D721Med (cell line): ENCODE measurements around the gene MRPL51.

Experiments
- DNase-seq: peaks from one replicate; pipeline ENCODE4 v3.0.0; 2011; ENCODE audit warnings: low spot score; ENCODE audit not compliant: insufficient read length
- FAIRE-seq: peaks from 2 replicates; lab custom pipeline; 2011; peaks lifted over from hg19 to GRCh38; lab: Jason Lieb, UNC
- TF ChIP-seq, protein P1 (sequence below): IDR thresholded peaks from 2 replicates; pipeline ENCODE4 v1.5.1; 2012; ENCODE audit warnings: mild to moderate bottlenecking, control low read depth; ENCODE audit not compliant: insufficient read depth; ENCODE audit errors: missing control alignments

Gene MRPL51

DNA sequence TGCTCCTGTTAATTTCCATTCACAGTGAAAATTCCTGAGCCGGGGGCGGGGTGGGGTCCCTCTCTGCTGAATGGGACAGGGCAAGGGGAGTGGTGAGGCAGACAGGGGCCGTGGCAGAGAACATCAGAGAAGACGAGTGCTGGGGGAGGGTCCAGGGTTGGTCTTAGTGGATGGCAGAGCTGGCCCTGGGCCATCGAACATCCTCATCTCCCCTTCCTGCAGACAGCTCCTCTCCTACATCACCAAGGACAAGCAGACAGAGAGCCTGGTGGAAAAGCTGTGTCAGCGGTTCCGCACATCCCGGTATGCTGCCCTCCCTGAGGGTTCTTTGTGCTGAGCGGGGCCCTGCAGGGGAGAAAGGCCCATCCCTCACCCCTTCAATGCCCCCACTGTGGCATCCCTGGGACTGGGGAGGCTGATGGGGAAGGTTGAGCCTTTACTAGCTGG is 36.3 kb upstream of the MRPL51 start:
- no peak for DNase-seq
- FAIRE-seq: no peak
- TF ChIP-seq, protein P1, sequence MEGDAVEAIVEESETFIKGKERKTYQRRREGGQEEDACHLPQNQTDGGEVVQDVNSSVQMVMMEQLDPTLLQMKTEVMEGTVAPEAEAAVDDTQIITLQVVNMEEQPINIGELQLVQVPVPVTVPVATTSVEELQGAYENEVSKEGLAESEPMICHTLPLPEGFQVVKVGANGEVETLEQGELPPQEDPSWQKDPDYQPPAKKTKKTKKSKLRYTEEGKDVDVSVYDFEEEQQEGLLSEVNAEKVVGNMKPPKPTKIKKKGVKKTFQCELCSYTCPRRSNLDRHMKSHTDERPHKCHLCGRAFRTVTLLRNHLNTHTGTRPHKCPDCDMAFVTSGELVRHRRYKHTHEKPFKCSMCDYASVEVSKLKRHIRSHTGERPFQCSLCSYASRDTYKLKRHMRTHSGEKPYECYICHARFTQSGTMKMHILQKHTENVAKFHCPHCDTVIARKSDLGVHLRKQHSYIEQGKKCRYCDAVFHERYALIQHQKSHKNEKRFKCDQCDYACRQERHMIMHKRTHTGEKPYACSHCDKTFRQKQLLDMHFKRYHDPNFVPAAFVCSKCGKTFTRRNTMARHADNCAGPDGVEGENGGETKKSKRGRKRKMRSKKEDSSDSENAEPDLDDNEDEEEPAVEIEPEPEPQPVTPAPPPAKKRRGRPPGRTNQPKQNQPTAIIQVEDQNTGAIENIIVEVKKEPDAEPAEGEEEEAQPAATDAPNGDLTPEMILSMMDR: no peak

DNA sequence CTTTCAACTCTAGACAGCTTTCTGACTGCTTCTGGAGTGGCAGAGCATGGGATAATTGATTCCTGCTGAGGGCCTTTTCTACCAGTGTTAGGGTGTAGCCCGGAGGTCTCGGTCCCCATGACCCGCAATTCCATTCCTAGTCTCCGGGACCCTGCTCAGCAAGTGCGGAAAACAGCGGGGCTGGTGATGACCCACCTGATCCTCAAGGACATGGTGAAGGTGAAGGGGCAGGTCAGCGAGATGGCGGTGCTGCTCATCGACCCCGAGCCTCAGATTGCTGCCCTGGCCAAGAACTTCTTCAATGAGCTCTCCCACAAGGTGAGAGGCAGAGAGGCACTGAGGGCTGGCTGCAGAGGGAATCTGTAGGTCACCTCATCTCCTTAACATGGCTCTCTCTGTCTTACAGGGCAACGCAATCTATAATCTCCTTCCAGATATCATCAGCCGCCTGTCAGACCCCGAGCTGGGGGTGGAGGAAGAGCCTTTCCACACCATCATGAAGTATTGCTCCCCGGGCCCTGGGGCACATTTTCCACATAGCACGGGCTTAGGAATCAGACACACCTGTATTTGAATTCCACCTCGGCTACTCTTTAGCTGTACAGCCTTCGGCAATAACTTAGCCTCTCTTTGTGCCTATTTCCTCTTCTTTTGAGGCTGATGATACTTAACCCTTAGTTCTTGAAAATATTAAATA is 35.6 kb upstream of the MRPL51 start:
- TF ChIP-seq, protein P1: no peak
- no peak for FAIRE-seq
- no peak for DNase-seq

- TF ChIP-seq, protein P1: no peak
- FAIRE-seq: no peak
- no peak for DNase-seq
Observed at GRCh38 chr12:6527711-6528110, 34.6 kb upstream of the MRPL51 start.

DNA sequence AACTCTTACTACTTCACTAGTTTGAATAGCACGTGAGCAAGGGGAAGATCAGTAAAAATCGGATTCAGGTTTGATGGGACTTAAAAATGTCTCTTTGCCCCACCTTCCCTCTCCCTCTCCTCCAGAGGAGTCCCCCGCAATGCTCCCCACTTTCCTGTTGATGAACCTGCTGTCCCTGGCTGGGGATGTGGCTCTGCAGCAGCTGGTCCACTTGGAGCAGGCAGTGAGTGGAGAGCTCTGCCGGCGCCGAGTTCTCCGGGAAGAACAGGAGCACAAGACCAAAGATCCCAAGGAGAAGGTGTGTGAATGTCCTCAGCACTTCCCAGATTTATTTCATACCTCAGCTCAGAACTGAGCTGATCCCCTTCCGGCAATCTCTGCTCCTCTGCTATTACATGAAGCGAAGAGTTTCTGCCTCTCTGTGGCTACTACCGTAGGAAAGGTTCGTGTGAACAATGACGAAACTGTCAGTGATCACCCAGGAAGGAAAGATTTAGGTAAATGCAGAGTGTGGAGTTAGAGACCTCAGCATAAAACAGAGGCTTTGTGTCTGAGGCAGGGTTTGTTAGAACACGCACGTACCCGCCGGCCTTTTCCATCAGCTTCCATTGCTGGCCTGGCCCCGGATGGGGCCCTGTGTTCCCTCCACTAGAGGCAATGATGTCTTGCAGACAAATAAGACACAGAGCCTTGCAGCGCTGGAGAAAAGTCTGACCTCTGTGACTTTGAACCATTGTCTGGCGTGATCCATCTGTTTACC is 33.9 kb upstream of the MRPL51 start:
- no peak for FAIRE-seq
- no peak for DNase-seq
- TF ChIP-seq, protein P1: no peak

- no peak for DNase-seq
- FAIRE-seq: no peak
- TF ChIP-seq, protein P1: no peak
Observed at GRCh38 chr12:6526201-6526600, 33.1 kb upstream of the MRPL51 start.

GRCh38 chr12:6524648-6525047 is 31.6 kb upstream of the MRPL51 start:
- FAIRE-seq (no peak), DNase-seq (no peak)
- TF ChIP-seq, protein P1: no peak

GRCh38 chr12:6523708-6524107 is 30.6 kb upstream of the MRPL51 start:
- DNase-seq: no peak
- TF ChIP-seq, protein P1: no peak
- FAIRE-seq: peak; percentile 32
